HL-60 (cell line): ENCODE results near the gene TGFBR3.

Source experiments
- POLR2AphosphoS5 ChIP-seq: IDR thresholded peaks from 2 replicates; pipeline ENCODE4 v1.6.1; 2012; ENCODE audit warnings: low read depth
- TF ChIP-seq, protein P1 (sequence below): IDR thresholded peaks from 2 replicates; pipeline ENCODE4 v1.6.1; 2012; ENCODE audit warnings: low read depth; ENCODE audit not compliant: insufficient replicate concordance
- TF ChIP-seq, protein P2 (sequence below): IDR thresholded peaks from one replicate; pipeline ENCODE4 v1.5.1; 2011; ENCODE audit warnings: low read length, control low read depth, inconsistent platforms; ENCODE audit not compliant: insufficient read depth

DNA sequence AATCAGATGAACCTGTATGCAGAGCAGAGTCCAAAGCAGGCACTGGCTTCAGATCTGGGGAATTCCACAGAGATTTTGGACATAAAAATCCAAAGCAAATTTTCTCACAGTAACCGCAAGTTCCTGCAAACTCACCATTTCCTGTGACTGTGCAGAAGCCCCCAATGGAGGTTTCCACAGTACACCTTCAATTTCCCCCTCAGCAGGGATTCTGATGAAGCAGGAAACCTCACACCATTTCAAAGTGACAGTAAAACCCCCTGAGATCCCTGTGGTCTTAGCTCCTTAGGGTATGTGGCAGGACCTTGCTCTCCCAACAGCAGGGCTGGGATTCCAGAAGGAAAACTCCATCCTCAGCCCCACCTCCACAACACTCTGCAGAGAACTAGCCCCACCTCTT lies 6.0 kb upstream of the TGFBR3 start:
- TF ChIP-seq, protein P1, sequence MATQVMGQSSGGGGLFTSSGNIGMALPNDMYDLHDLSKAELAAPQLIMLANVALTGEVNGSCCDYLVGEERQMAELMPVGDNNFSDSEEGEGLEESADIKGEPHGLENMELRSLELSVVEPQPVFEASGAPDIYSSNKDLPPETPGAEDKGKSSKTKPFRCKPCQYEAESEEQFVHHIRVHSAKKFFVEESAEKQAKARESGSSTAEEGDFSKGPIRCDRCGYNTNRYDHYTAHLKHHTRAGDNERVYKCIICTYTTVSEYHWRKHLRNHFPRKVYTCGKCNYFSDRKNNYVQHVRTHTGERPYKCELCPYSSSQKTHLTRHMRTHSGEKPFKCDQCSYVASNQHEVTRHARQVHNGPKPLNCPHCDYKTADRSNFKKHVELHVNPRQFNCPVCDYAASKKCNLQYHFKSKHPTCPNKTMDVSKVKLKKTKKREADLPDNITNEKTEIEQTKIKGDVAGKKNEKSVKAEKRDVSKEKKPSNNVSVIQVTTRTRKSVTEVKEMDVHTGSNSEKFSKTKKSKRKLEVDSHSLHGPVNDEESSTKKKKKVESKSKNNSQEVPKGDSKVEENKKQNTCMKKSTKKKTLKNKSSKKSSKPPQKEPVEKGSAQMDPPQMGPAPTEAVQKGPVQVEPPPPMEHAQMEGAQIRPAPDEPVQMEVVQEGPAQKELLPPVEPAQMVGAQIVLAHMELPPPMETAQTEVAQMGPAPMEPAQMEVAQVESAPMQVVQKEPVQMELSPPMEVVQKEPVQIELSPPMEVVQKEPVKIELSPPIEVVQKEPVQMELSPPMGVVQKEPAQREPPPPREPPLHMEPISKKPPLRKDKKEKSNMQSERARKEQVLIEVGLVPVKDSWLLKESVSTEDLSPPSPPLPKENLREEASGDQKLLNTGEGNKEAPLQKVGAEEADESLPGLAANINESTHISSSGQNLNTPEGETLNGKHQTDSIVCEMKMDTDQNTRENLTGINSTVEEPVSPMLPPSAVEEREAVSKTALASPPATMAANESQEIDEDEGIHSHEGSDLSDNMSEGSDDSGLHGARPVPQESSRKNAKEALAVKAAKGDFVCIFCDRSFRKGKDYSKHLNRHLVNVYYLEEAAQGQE, result no peak
- TF ChIP-seq, protein P2, sequence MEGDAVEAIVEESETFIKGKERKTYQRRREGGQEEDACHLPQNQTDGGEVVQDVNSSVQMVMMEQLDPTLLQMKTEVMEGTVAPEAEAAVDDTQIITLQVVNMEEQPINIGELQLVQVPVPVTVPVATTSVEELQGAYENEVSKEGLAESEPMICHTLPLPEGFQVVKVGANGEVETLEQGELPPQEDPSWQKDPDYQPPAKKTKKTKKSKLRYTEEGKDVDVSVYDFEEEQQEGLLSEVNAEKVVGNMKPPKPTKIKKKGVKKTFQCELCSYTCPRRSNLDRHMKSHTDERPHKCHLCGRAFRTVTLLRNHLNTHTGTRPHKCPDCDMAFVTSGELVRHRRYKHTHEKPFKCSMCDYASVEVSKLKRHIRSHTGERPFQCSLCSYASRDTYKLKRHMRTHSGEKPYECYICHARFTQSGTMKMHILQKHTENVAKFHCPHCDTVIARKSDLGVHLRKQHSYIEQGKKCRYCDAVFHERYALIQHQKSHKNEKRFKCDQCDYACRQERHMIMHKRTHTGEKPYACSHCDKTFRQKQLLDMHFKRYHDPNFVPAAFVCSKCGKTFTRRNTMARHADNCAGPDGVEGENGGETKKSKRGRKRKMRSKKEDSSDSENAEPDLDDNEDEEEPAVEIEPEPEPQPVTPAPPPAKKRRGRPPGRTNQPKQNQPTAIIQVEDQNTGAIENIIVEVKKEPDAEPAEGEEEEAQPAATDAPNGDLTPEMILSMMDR, result no peak
- no peak for TF ChIP-seq POLR2AphosphoS5
